AG10803 (cell line): Measurements from ENCODE around the gene SSC5D.

Source experiments
- DNase-seq: peaks from one replicate; pipeline ENCODE4 v3.0.0; 2010; ENCODE audit warnings: low read depth
- H3K4me3 ChIP-seq: 2 replicates; pipeline ENCODE4 v1.5.1; 2011; ENCODE audit warnings: mild to moderate bottlenecking, low read length, control low read depth
- TF ChIP-seq, protein P1 (sequence below): conservative IDR thresholded peaks from 2 replicates; pipeline ENCODE4 v1.5.1; 2011; ENCODE audit warnings: mild to moderate bottlenecking, low read length, control low read depth, inconsistent platforms

Gene SSC5D

DNA sequence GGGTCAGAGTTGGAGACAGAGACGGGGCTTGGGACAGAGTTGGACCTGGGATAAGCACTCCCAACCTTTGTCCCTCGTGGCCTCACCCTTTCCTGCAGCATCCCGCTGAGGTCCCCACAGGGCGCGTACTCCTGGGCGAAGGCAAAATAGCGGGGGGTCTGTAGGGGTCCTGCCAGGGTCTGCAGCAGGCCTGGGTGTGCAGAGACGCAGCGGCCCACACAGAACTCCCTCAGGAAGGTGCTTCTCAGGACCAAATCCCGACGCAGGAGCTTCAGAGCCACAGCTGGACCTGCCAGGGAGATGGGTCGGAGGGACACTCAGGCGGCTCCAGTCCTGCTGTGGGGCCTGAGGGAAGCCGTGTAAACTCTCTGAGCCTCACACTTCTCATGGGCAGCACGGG is 55.8 kb downstream of the SSC5D start:
- H3K4me3 ChIP-seq = no peak overlapping the region
- DNase-seq = no peak
- TF ChIP-seq, protein P1, sequence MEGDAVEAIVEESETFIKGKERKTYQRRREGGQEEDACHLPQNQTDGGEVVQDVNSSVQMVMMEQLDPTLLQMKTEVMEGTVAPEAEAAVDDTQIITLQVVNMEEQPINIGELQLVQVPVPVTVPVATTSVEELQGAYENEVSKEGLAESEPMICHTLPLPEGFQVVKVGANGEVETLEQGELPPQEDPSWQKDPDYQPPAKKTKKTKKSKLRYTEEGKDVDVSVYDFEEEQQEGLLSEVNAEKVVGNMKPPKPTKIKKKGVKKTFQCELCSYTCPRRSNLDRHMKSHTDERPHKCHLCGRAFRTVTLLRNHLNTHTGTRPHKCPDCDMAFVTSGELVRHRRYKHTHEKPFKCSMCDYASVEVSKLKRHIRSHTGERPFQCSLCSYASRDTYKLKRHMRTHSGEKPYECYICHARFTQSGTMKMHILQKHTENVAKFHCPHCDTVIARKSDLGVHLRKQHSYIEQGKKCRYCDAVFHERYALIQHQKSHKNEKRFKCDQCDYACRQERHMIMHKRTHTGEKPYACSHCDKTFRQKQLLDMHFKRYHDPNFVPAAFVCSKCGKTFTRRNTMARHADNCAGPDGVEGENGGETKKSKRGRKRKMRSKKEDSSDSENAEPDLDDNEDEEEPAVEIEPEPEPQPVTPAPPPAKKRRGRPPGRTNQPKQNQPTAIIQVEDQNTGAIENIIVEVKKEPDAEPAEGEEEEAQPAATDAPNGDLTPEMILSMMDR = no peak

- DNase-seq = no peak
- TF ChIP-seq, protein P1 = no peak
- H3K4me3 ChIP-seq = no peak overlapping the region
These were observed 56.7 kb downstream of the SSC5D start for GRCh38 chr19:55544776-55545439.

- TF ChIP-seq, protein P1 = no peak
- H3K4me3 ChIP-seq = no peak within 1 kb of the TSS
- DNase-seq = no peak
These were observed 57.2 kb downstream of the SSC5D start, which contains the start of gene SBK3 for GRCh38 chr19:55545443-55545842. Gene SBK3 (minus strand): TSS chr19:55545543. CDS start chr19:55545543, 0 bp downstream.

DNA sequence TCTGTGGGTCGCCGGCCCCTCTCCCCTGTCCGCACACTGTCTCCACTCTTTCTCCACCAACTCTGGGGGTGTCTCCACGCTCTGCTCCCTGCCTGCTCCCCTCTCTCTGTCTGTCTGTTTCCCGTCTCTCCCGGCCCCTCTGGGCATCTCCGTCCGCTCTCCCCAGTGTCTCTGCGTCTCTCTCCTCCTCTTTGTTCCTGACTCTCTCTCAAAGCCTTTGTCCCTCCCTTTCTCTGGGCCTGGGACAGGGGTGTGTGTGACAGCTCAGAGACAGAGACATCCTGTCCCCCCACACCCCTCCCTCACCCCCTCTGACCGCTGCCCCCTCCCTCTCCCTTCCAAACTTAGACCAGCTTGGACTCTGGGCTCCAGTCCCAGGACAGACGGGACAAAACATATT is 57.8 kb downstream of the SSC5D start:
- TF ChIP-seq, protein P1 = no peak
- H3K4me3 ChIP-seq = no peak overlapping the region
- no peak for DNase-seq

- H3K4me3 ChIP-seq = no peak overlapping the region
- TF ChIP-seq, protein P1 = no peak
- peak; percentile 67 for DNase-seq
These were observed 58.8 kb downstream of the SSC5D start for GRCh38 chr19:55546822-55547614.

DNA sequence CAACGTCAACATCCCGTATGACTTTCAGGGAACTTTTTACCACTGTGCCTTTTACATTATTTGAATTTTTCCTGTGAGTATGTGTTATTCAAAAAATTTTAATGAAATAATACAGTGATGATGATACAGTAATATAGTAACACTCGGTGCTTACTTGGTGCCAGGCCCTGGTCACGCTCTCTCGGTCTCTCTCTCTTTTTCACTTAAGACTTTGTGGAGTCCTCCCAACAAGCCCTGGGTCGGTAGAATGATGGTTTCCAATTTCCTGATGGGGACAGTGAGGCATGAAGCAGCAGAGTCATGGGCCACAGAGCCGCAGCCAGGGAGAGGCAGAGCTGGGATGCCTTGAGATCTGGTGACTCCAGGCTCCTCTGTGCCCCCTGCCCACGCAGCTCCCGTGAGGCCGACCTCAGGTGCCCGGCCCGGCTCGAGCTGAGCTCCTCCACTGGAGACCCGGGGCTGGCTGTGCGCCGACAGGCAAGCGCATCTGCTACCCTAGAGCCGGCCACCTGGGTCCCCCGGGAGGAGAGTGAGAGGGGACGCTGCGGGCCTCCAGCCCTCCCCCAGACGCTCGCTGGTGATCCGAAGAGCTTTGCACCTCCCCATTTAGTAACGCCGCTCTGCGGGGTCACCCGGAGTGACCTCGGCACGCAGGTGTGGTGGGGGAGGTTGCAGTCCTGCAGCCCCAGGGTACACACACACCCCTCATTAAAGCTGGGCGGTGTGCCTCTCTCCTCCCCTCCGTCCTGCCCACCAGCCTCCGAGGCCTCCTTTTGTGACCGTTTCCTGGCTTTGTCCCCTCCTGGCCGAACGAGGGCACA is 61.5 kb downstream of the SSC5D start:
- peak overlapping the region; percentile 39 for H3K4me3 ChIP-seq
- TF ChIP-seq, protein P1 = no peak
- DNase-seq = peak; percentile 93
